H1 (cell line): Measurements from ENCODE around the gene PTHLH. TPM values are rescaled to one million over a fixed set of nuclear protein-coding genes. Genes with fewer than 3 reads are reported as not detected.

Source experiments
- CTCF ChIA-PET: fragments of 300-600 bp; sonication (Branson Sonifier 250); formaldehyde crosslinking; loops from one replicate; lab custom pipeline; 2021; ENCODE audit not compliant: partially characterized antibody; lab: Charles Lee
- POLR2A ChIA-PET: fragments of 300-600 bp; sonication (Branson Sonifier 250); formaldehyde crosslinking; loops from one replicate; lab custom pipeline; 2021; ENCODE audit warnings: inconsistent platforms; ENCODE audit not compliant: partially characterized antibody; lab: Charles Lee
- DNase-seq, 2 experiments: peaks; one replicate each; pipeline versions ENCODE4 v3.0.0 to v3.0.0-alpha.2; 2010 to 2022; ENCODE audit warnings: low spot score in 2 of 2, low read depth in 1 of 2, mixed read lengths in 1 of 2
- FAIRE-seq: peaks from 2 replicates; lab custom pipeline; 2011; peaks lifted over from hg19 to GRCh38; lab: Jason Lieb, UNC
- H2AFZ ChIP-seq: 2 replicates; pipeline ENCODE4 v1.8.1; 2012; ENCODE audit warnings: low read length, inconsistent platforms
- H2AK5ac ChIP-seq: 2 replicates; pipeline ENCODE4 v1.6.1; 2013; ENCODE audit warnings: low read depth, low read length
- H2BK120ac ChIP-seq: replicated peaks from 2 replicates; pipeline ENCODE3; 2013; ENCODE audit warnings: low read depth, low read length, inconsistent platforms
- H2BK12ac ChIP-seq: 2 replicates; pipeline ENCODE4 v1.6.1; 2013; ENCODE audit warnings: low read depth, low read length
- H2BK15ac ChIP-seq: 2 replicates; pipeline ENCODE4 v1.6.1; 2013; ENCODE audit warnings: low read length
- H2BK20ac ChIP-seq: 2 replicates; pipeline ENCODE4 v1.6.1; 2013; ENCODE audit warnings: low read length
- H2BK5ac ChIP-seq: 2 replicates; pipeline ENCODE4 v1.6.1; 2013; ENCODE audit warnings: low read depth, low read length
- H3K14ac ChIP-seq: 2 replicates; pipeline ENCODE4 v1.6.1; 2013; ENCODE audit warnings: inconsistent platforms; ENCODE audit not compliant: insufficient read length
- H3K18ac ChIP-seq: 2 replicates; pipeline ENCODE4 v1.6.1; 2013; ENCODE audit warnings: low read length; ENCODE audit errors: extremely low read depth
- H3K23ac ChIP-seq: 2 replicates; pipeline ENCODE4 v1.6.1; 2013; ENCODE audit warnings: inconsistent platforms; ENCODE audit not compliant: insufficient read length
- H3K23me2 ChIP-seq: 2 replicates; pipeline ENCODE4 v1.6.1; 2013; ENCODE audit warnings: low read depth, low read length
- H3K27ac ChIP-seq: 2 replicates; pipeline ENCODE4 v1.6.1; 2011; ENCODE audit warnings: low read depth, low read length, inconsistent platforms
- H3K27me3 ChIP-seq, 4 experiments: replicated peaks in 1 of 4; 1 replicate in 1 of 4; 2 replicates in 3 of 4; pipeline versions ENCODE4 v1.6.1 to v1.8.1; 2011 to 2013; ENCODE audit warnings: low read length in 3 of 4, mild to moderate bottlenecking in 3 of 4, inconsistent platforms in 2 of 4, mixed read lengths in 2 of 4, moderate library complexity in 1 of 4; ENCODE audit not compliant: control insufficient read depth in 3 of 4, insufficient read depth in 3 of 4; ENCODE audit errors: extremely low read depth in 1 of 4
- H3K36me3 ChIP-seq, 4 experiments: 2 replicates each; pipeline versions ENCODE4 v1.6.1 to v1.8.1; 2011 to 2013; ENCODE audit warnings: mild to moderate bottlenecking in 4 of 4, low read length in 3 of 4, moderate library complexity in 2 of 4, control low read depth in 1 of 4, inconsistent platforms in 1 of 4; ENCODE audit not compliant: insufficient read depth in 4 of 4, control insufficient read depth in 2 of 4
- H3K4ac ChIP-seq: replicated peaks from 2 replicates; pipeline ENCODE3; 2013; ENCODE audit warnings: low read length, low read depth, mixed read lengths, inconsistent platforms; ENCODE audit not compliant: insufficient read length
- H3K4me1 ChIP-seq, 4 experiments: replicated peaks in 1 of 4; 1 replicate in 1 of 4; 2 replicates in 3 of 4; pipeline versions ENCODE4 v1.6.1 to v1.8.1; 2011 to 2013; ENCODE audit warnings: low read length in 3 of 4, inconsistent platforms in 2 of 4, mixed read lengths in 1 of 4; ENCODE audit not compliant: insufficient read depth in 4 of 4, control insufficient read depth in 3 of 4
- H3K4me2 ChIP-seq, 2 experiments: 2 replicates each; pipeline versions ENCODE4 v1.6.1 to v1.8.1; 2011 to 2013; ENCODE audit warnings: low read depth in 2 of 2, low read length in 2 of 2, control low read depth in 1 of 2, inconsistent platforms in 1 of 2, mild to moderate bottlenecking in 1 of 2; ENCODE audit not compliant: insufficient read depth in 1 of 2
- H3K4me3 ChIP-seq, 4 experiments: fragments of 200-600, 300-600 bp in 1 of 4; sonication (generic), shearing (Covaris generic), sonication (Bioruptor Twin) in 1 of 4; 2 replicates each; pipeline versions ENCODE4 v1.5.1 to v1.8.1; 2011 to 2016; ENCODE audit warnings: low read length in 4 of 4, low read depth in 3 of 4, control low read depth in 2 of 4, inconsistent platforms in 2 of 4, mild to moderate bottlenecking in 2 of 4, mixed read lengths in 1 of 4, moderate library complexity in 1 of 4; ENCODE audit not compliant: insufficient read depth in 2 of 4; ENCODE audit errors: extremely low read depth in 1 of 4
- H3K56ac ChIP-seq: replicated peaks from 2 replicates; pipeline ENCODE3; 2013; ENCODE audit warnings: low read depth, mild to moderate bottlenecking, mixed read lengths, low read length, inconsistent platforms; ENCODE audit not compliant: insufficient read length
- H3K79me1 ChIP-seq: 2 replicates; pipeline ENCODE4 v1.6.1; 2013; ENCODE audit warnings: low read depth, low read length, control low read depth
- H3K79me2 ChIP-seq, 2 experiments: 2 replicates each; pipeline versions ENCODE4 v1.6.1 to v1.8.1; 2012 to 2013; ENCODE audit warnings: low read length in 2 of 2, mild to moderate bottlenecking in 2 of 2, inconsistent platforms in 1 of 2; ENCODE audit not compliant: insufficient read depth in 2 of 2, control insufficient read depth in 1 of 2
- H3K9ac ChIP-seq, 4 experiments: replicated peaks in 1 of 4; 1 replicate in 1 of 4; 2 replicates in 3 of 4; pipeline versions ENCODE4 v1.6.1 to v1.8.1; 2011 to 2013; ENCODE audit warnings: low read depth in 3 of 4, low read length in 3 of 4, control low read depth in 2 of 4, mild to moderate bottlenecking in 2 of 4, moderate library complexity in 2 of 4, inconsistent platforms in 1 of 4; ENCODE audit errors: extremely low read depth in 1 of 4
- H3K9me3 ChIP-seq, 2 experiments: 2 replicates each; pipeline versions ENCODE4 v1.6.1 to v1.8.1; 2012 to 2013; ENCODE audit warnings: mild to moderate bottlenecking in 2 of 2, moderate library complexity in 2 of 2, control low read depth in 1 of 2, inconsistent platforms in 1 of 2, low read depth in 1 of 2, low read length in 1 of 2, mixed read lengths in 1 of 2; ENCODE audit not compliant: insufficient read depth in 2 of 2
- H4K20me1 ChIP-seq, 2 experiments: replicated peaks in 1 of 2; 2 replicates each; pipeline versions ENCODE3 to v1.8.1; 2011 to 2013; ENCODE audit warnings: inconsistent platforms in 2 of 2, low read length in 2 of 2, mild to moderate bottlenecking in 1 of 2; ENCODE audit not compliant: insufficient read depth in 2 of 2, control insufficient read depth in 1 of 2
- H4K5ac ChIP-seq: 2 replicates; pipeline ENCODE4 v1.6.1; 2013; ENCODE audit warnings: low read length, low read depth, mixed read lengths, inconsistent platforms; ENCODE audit not compliant: insufficient read length
- H4K8ac ChIP-seq: 2 replicates; pipeline ENCODE4 v1.8.0; 2013; ENCODE audit warnings: mild to moderate bottlenecking, moderate library complexity, low read length, inconsistent platforms; ENCODE audit not compliant: insufficient read depth; ENCODE audit errors: extremely low read depth
- H4K91ac ChIP-seq: replicated peaks from 2 replicates; pipeline ENCODE3; 2013; ENCODE audit warnings: low read length, mixed read lengths, inconsistent platforms; ENCODE audit not compliant: insufficient read length
- CHD2 ChIP-seq: IDR thresholded peaks from 2 replicates; pipeline ENCODE4 v1.6.1; 2012; ENCODE audit warnings: low read length, improper control_type of control experiment
- EP300 ChIP-seq, 2 experiments: IDR thresholded peaks; 1 replicate in 1 of 2; 2 replicates in 1 of 2; pipeline ENCODE4 v1.6.1; 2011 to 2012; ENCODE audit warnings: low read depth in 2 of 2, low read length in 2 of 2, mild to moderate bottlenecking in 2 of 2, borderline replicate concordance in 1 of 2, inconsistent platforms in 1 of 2, moderate library complexity in 1 of 2
- GABPA ChIP-seq: IDR thresholded peaks from 2 replicates; pipeline ENCODE4 v1.6.1; 2011; ENCODE audit warnings: mild to moderate bottlenecking, low read length, moderate library complexity, borderline replicate concordance; ENCODE audit not compliant: insufficient read depth
- GTF2F1 ChIP-seq: IDR thresholded peaks from 2 replicates; pipeline ENCODE4 v1.6.1; 2012; ENCODE audit warnings: low read depth, low read length, improper control_type of control experiment, borderline replicate concordance
- HDAC6 ChIP-seq: IDR thresholded peaks from one replicate; pipeline ENCODE4 v1.7.1; 2012; ENCODE audit warnings: low read depth, mild to moderate bottlenecking, inconsistent platforms, low read length, moderate library complexity
- POLR2A ChIP-seq, 2 experiments: IDR thresholded peaks; 1 replicate in 1 of 2; 2 replicates in 1 of 2; pipeline ENCODE4 v1.6.1; 2011; ENCODE audit warnings: low read depth in 2 of 2, low read length in 2 of 2, mild to moderate bottlenecking in 2 of 2; ENCODE audit errors: control extremely low read depth in 1 of 2
- SIRT6 ChIP-seq: IDR thresholded peaks from one replicate; pipeline ENCODE4 v1.7.1; 2012; ENCODE audit warnings: low read length, inconsistent platforms
- SUZ12 ChIP-seq: fragments of 200-600 bp; sonication (generic); IDR thresholded peaks from 2 replicates; pipeline ENCODE4 v1.6.1; 2012; ENCODE audit warnings: mild to moderate bottlenecking, inconsistent platforms, low read length, moderate library complexity, mixed read lengths
- TAF1 ChIP-seq: IDR thresholded peaks from 2 replicates; pipeline ENCODE4 v1.6.1; 2011; ENCODE audit warnings: mild to moderate bottlenecking, low read depth, low read length
- YY1 ChIP-seq: IDR thresholded peaks from 2 replicates; pipeline ENCODE4 v1.6.1; 2011; ENCODE audit warnings: low read depth, mild to moderate bottlenecking, low read length
- ZNF274 ChIP-seq: IDR thresholded peaks from 2 replicates; pipeline ENCODE4 v1.7.0; 2012; ENCODE audit warnings: low read length, borderline replicate concordance; ENCODE audit errors: extremely low read depth
- WGBS, 2 experiments: shearing (Covaris generic) in 1 of 2; methylation state at CpG; one replicate each; pipeline versions ENCODE4 v1.1.6 to v1.1.7; 2013 to 2015; ENCODE audit warnings: low lambda C conversion rate in 2 of 2, mixed read lengths in 2 of 2, inconsistent platforms in 1 of 2, low coverage in 1 of 2, missing lambda C conversion rate in 1 of 2; ENCODE audit not compliant: insufficient replicate concordance in 2 of 2, insufficient coverage in 1 of 2, insufficient read length in 1 of 2; ENCODE audit errors: extremely low coverage in 1 of 2, missing lambda C conversion rate in 1 of 2; 5-methylcytosine and 5-hydroxymethylcytosine counted together
- polyA plus RNA-seq, 7 experiments: library from polyadenylated mRNA; depleted of rRNA in 3 of 7; stranded (reverse) in 5 of 7; unstranded in 2 of 7; fragments of >200 nt in 5 of 7; fragments of 200-250 nt in 2 of 7; gene quantifications; 1 replicate in 5 of 7; 2 replicates in 1 of 7; 4 replicates in 1 of 7; pipeline versions ENCODE4 v1.2.1 to v1.2.3, GENCODE V29; 2011 to 2013; ENCODE audit warnings: missing spikeins in 2 of 7, mixed read lengths in 2 of 7
- total RNA-seq: library from RNA; stranded (reverse); fragmentation: NEBNext Ultra II Directional; extraction: Animal tissue kit (Norgen Biotek cat#: 25700); gene quantifications from 2 replicates; pipeline ENCODE4 v1.2.1, GENCODE V29; 2021
- TF ChIP-seq, protein P1 (sequence below): IDR thresholded peaks from 2 replicates; pipeline ENCODE4 v1.6.1; 2012; ENCODE audit warnings: inconsistent platforms
- TF ChIP-seq, protein P2 (sequence below): IDR thresholded peaks from 2 replicates; pipeline ENCODE4 v1.6.1; 2011; ENCODE audit warnings: low read length, improper control_type of control experiment

The PTHLH gene
- total and polyA plus RNA-seq, 2 of the 8 experiments (the other 6 are each of a cell fraction or from before 2014, with no cell fraction given): 0.32 TPM; not detected in 1

DNA sequence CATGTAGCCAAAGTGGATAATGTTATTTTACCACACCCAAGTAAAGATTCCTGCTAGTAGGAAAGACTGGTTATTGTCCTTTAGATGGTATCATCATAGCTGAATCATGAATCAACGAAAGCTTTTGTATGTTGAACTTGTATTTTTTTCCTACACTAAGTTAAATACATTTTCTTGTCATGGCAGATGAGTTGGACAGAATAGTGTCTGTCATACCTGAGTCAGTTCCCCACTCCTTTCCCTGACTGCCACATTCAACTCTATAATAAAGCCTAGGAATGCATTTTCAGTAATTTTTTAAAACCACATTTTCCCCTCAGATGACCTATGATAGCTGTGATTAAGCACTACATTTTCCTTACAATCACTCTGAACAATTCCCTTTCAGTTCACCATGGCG, 9.3 kb upstream of the PTHLH start:
- no peak overlapping the region for H3K4ac ChIP-seq
- H4K8ac ChIP-seq: no peak overlapping the region
- no peak overlapping the region for H3K27ac ChIP-seq
- no peak overlapping the region for H2BK120ac ChIP-seq
- H3K4me3 ChIP-seq: no peak overlapping the region
- TF ChIP-seq POLR2A (IDR thresholded peaks at IDR 0.05; ENCODE audit: control extremely low read depth in 1 of 2, low read depth in 2 of 2, low read length in 2 of 2) (no peak), CHD2 (no peak), SUZ12 (no peak), YY1 (no peak), GTF2F1 (no peak), GABPA (no peak), SIRT6 (no peak), HDAC6 (no peak), EP300 (IDR thresholded peaks at IDR 0.05; ENCODE audit: borderline replicate concordance in 1 of 2, low read depth in 2 of 2, low read length in 2 of 2) (no peak), ZNF274 (no peak), TAF1 (no peak)
- TF ChIP-seq, protein P1, sequence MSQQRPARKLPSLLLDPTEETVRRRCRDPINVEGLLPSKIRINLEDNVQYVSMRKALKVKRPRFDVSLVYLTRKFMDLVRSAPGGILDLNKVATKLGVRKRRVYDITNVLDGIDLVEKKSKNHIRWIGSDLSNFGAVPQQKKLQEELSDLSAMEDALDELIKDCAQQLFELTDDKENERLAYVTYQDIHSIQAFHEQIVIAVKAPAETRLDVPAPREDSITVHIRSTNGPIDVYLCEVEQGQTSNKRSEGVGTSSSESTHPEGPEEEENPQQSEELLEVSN: no peak
- TF ChIP-seq, protein P2, sequence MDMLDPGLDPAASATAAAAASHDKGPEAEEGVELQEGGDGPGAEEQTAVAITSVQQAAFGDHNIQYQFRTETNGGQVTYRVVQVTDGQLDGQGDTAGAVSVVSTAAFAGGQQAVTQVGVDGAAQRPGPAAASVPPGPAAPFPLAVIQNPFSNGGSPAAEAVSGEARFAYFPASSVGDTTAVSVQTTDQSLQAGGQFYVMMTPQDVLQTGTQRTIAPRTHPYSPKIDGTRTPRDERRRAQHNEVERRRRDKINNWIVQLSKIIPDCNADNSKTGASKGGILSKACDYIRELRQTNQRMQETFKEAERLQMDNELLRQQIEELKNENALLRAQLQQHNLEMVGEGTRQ: no peak
- H3K79me2 ChIP-seq: no peaks in the 10 kb centered on the region
- WGBS, 2 experiments: 75% methylated on average over 2 of the region's 2 CpGs; no CpG with 5 or more reads in 1 of the 2 experiments
- no peak overlapping the region for H3K18ac ChIP-seq
- H3K23me2 ChIP-seq: no peaks in the 10 kb centered on the region
- peaks cover 0 to 4% (median 0%) of the 10 kb centered on the region in 4 experiments; a peak in 1 of 7 replicates for H3K4me1 ChIP-seq
- H2BK12ac ChIP-seq: no peak overlapping the region
- H2BK5ac ChIP-seq: no peak overlapping the region
- no peak overlapping the region for H3K9ac ChIP-seq
- H3K79me1 ChIP-seq: no peaks in the 10 kb centered on the region
- no peak overlapping the region for H3K4me2 ChIP-seq
- H3K14ac ChIP-seq: no peak overlapping the region
- H3K9me3 ChIP-seq: no peaks in the 10 kb centered on the region
- H4K5ac ChIP-seq: no peak overlapping the region
- no peak overlapping the region for H3K56ac ChIP-seq
- H3K23ac ChIP-seq: no peak overlapping the region
- POLR2A ChIA-PET: no interaction called here
- no peak for DNase-seq
- no peak overlapping the region for H2BK15ac ChIP-seq
- no peak overlapping the region for H2BK20ac ChIP-seq
- no peaks in the 10 kb centered on the region for H4K20me1 ChIP-seq
- H2AK5ac ChIP-seq: no peak overlapping the region
- no peaks in the 10 kb centered on the region for H3K36me3 ChIP-seq
- no peak overlapping the region for H4K91ac ChIP-seq
- CTCF ChIA-PET: interaction anchor here (1.5 kb wide), 1 partner anchor 140 kb away, joined by 3 read pairs; no protein-coding TSS in a partner anchor
- H2AFZ ChIP-seq: no peak overlapping the region
- FAIRE-seq: no peak
- peaks cover 0 to 8% (median 5%) of the 10 kb centered on the region in 4 experiments; a peak in 4 of 7 replicates for H3K27me3 ChIP-seq
